Activated CD4-positive, alpha-beta T cell treated with anti-CD3 and anti-CD28 coated beads for 24 hours (primary cell): ENCODE data around the gene CDKAL1.

ENCODE experiments used
- DNase-seq, 2 donors: peaks; one replicate each; pipeline ENCODE4 v3.0.0-alpha.2; 2020; ENCODE audit warnings: low read depth in 2 of 2

CDKAL1 gene

GRCh38 chr6:20838113-20838512 is 303.9 kb downstream of the CDKAL1 start:
- DNase-seq = no peak

GRCh38 chr6:20839630-20840029 is 305.4 kb downstream of the CDKAL1 start:
- DNase-seq = no peak

GRCh38 chr6:20840675-20841074 is 306.4 kb downstream of the CDKAL1 start:
- no peak for DNase-seq

- DNase-seq = no peak
Measured at GRCh38 chr6:20841806-20842205, 307.5 kb downstream of the CDKAL1 start.

GRCh38 chr6:20845592-20845991 is 311.3 kb downstream of the CDKAL1 start:
- no peak for DNase-seq

GRCh38 chr6:20846602-20847028 is 312.4 kb downstream of the CDKAL1 start:
- DNase-seq = no peak

GRCh38 chr6:20847904-20848303 is 313.6 kb downstream of the CDKAL1 start:
- DNase-seq = no peak

GRCh38 chr6:20850686-20851416 is 316.6 kb downstream of the CDKAL1 start:
- DNase-seq = no peak

GRCh38 chr6:20851795-20852194 is 317.5 kb downstream of the CDKAL1 start:
- DNase-seq = no peak

GRCh38 chr6:20853828-20854227 is 319.6 kb downstream of the CDKAL1 start:
- no peak for DNase-seq

- DNase-seq = no peak
Measured at GRCh38 chr6:20856681-20857288, 322.5 kb downstream of the CDKAL1 start.

GRCh38 chr6:20861481-20861880 is 327.2 kb downstream of the CDKAL1 start:
- no peak for DNase-seq

- no peak for DNase-seq
Measured at GRCh38 chr6:20866036-20866435, 331.8 kb downstream of the CDKAL1 start.

- DNase-seq = no peak
Measured at GRCh38 chr6:20866935-20867703, 332.9 kb downstream of the CDKAL1 start.

- DNase-seq = no peak
Measured at GRCh38 chr6:20868397-20869096, 334.3 kb downstream of the CDKAL1 start.

GRCh38 chr6:20870021-20870420 is 335.8 kb downstream of the CDKAL1 start:
- no peak for DNase-seq

GRCh38 chr6:20870493-20870892 is 336.2 kb downstream of the CDKAL1 start:
- DNase-seq = no peak

GRCh38 chr6:20873425-20874190 is 339.4 kb downstream of the CDKAL1 start:
- DNase-seq = no peak

- DNase-seq = no peak
Measured at GRCh38 chr6:20875369-20875963, 341.2 kb downstream of the CDKAL1 start.

GRCh38 chr6:20876036-20876435 is 341.8 kb downstream of the CDKAL1 start:
- no peak for DNase-seq

- DNase-seq = no peak
Measured at GRCh38 chr6:20876561-20876960, 342.3 kb downstream of the CDKAL1 start.
